HUES48 (cell line): ENCODE data around the gene NIT1.

Experiments
- H3K27ac ChIP-seq: one replicate; pipeline ENCODE4 v1.7.0; 2013; ENCODE audit warnings: low read depth, low read length, inconsistent platforms
- H3K27me3 ChIP-seq: 2 replicates; pipeline ENCODE4 v1.6.1; 2013; ENCODE audit warnings: mild to moderate bottlenecking, low read length; ENCODE audit not compliant: control insufficient read depth, insufficient read depth
- H3K36me3 ChIP-seq: 2 replicates; pipeline ENCODE4 v1.6.1; 2013; ENCODE audit warnings: low read length; ENCODE audit not compliant: control insufficient read depth, insufficient read depth
- H3K4me1 ChIP-seq: 2 replicates; pipeline ENCODE4 v1.6.1; 2013; ENCODE audit warnings: mild to moderate bottlenecking, low read length; ENCODE audit not compliant: control insufficient read depth, insufficient read depth
- H3K4me3 ChIP-seq: 2 replicates; pipeline ENCODE4 v1.5.1; 2013; ENCODE audit warnings: mild to moderate bottlenecking, low read depth, low read length
- H3K9ac ChIP-seq: 2 replicates; pipeline ENCODE4 v1.6.1; 2013; ENCODE audit warnings: mild to moderate bottlenecking, low read depth, low read length, moderate library complexity
- H3K9me3 ChIP-seq: 2 replicates; pipeline ENCODE4 v1.6.1; 2013; ENCODE audit warnings: low read length; ENCODE audit not compliant: control insufficient read depth, insufficient read depth

NIT1 gene

DNA sequence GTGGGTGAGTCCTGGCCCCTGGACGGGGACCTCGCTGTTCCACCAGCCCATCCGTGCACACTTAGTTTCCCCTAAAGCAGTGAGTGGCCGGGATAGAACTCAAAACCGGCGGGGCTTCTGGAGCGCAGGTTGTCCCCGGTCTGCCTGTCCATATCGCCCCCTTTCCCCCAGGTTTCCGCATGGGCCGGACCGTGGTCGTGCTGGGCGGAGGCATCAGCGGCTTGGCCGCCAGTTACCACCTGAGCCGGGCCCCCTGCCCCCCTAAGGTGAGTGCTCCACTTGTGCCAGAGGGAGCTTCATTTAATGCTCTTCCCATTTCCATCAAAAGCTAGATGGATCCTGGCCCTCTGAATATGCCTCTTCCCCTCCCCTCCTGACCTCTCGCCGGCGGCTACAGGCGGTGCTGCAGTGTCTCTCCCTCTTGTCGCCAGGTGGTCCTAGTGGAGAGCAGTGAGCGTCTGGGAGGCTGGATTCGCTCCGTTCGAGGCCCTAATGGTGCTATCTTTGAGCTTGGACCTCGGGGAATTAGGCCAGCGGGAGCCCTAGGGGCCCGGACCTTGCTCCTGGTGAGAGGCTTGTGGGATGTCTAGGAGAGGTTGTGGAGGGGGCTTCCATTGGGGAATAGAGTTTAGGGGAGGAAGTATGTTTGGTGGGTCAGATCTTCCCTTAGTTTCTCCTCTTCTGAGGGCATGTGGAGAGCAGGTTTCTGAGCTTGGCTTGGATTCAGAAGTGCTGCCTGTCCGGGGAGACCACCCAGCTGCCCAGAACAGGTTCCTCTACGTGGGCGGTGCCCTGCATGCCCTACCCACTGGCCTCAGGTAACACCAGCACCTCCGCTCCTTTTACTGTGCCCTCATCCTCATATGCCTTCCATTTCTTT, 49.0 kb downstream of the NIT1 start:
- H3K4me1 ChIP-seq, result no peaks in the 10 kb centered on the region
- H3K4me3 ChIP-seq, result peak overlapping the region; percentile 69
- peak overlapping the region; percentile 83 for H3K27ac ChIP-seq

DNA sequence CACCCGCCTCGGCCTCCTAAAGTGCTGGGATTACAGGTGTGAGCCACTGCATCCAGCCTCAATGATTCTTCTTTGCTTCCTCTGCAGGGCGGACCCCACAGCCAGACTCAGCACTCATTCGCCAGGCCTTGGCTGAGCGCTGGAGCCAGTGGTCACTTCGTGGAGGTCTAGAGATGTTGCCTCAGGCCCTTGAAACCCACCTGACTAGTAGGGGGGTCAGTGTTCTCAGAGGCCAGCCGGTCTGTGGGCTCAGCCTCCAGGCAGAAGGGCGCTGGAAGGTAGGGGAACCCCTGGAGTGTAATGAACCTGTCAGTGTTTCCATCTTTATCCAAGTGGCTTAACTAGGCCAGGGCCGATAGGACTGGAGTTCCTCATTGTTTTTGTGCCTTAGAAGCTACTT, 51.0 kb downstream of the NIT1 start:
- no peaks in the 10 kb centered on the region for H3K9me3 ChIP-seq
- H3K27me3 ChIP-seq, result no peaks in the 10 kb centered on the region
- no peak overlapping the region for H3K4me3 ChIP-seq
- H3K27ac ChIP-seq, result no peak overlapping the region
- H3K4me1 ChIP-seq, result no peaks in the 10 kb centered on the region
- no peak overlapping the region for H3K9ac ChIP-seq
- peaks cover 56% of the 10 kb centered on the region for H3K36me3 ChIP-seq

More for the DNA sequence above, 49.0 kb downstream of the NIT1 start:
- Histone ChIP-seq H3K27me3 (no peaks in the 10 kb centered on the region), H3K9ac (peak overlapping the region; percentile 14; the same call in 1 of the 2 replicates), H3K36me3 (peaks cover 56% of the 10 kb centered on the region), H3K9me3 (no peaks in the 10 kb centered on the region)
